Activated CD8-positive, alpha-beta memory T cell treated with anti-CD3 and anti-CD28 coated beads for 1 hour (primary cell): Measurements from ENCODE around the gene GRAP.

ENCODE experiments used
- DNase-seq, 2 donors: peaks; one replicate each; pipeline ENCODE4 v3.0.0-alpha.2; 2020; ENCODE audit warnings: low read depth in 1 of 2; ENCODE audit errors: extremely low read depth in 1 of 2

The GRAP gene

GRCh38 chr17:19004421-19005136 is 42.2 kb downstream of the GRAP start, which contains the start of gene FAM83G:
FAM83G (minus strand) TSS chr17:19004764; CDS start chr17:19004041, 723 bp downstream.
- peak; percentile 73 to 86 for DNase-seq

- DNase-seq, result peak in 1 of 2 donors; percentile 30
Observed at GRCh38 chr17:19003543-19004420, 43.0 kb downstream of the GRAP start.

GRCh38 chr17:19002805-19003542 is 43.8 kb downstream of the GRAP start:
- DNase-seq, result no peak

GRCh38 chr17:19001907-19002590 is 44.7 kb downstream of the GRAP start:
- no peak for DNase-seq

GRCh38 chr17:19000531-19001325 is 46.0 kb downstream of the GRAP start:
- DNase-seq, result no peak

- DNase-seq, result no peak
Observed at GRCh38 chr17:18999911-19000310, 46.8 kb downstream of the GRAP start.

- DNase-seq, result no peak
Observed at GRCh38 chr17:18999394-18999793, 47.4 kb downstream of the GRAP start.

GRCh38 chr17:18997650-18998196 is 49.0 kb downstream of the GRAP start:
- DNase-seq, result no peak

GRCh38 chr17:18996458-18996857 is 50.3 kb downstream of the GRAP start:
- no peak for DNase-seq

- DNase-seq, result no peak
Observed at GRCh38 chr17:18995220-18995619, 51.5 kb downstream of the GRAP start.

GRCh38 chr17:18994631-18995030 is 52.1 kb downstream of the GRAP start:
- no peak for DNase-seq

GRCh38 chr17:18993905-18994526 is 52.7 kb downstream of the GRAP start:
- no peak for DNase-seq

- DNase-seq, result peak; percentile 9 to 14
Observed at GRCh38 chr17:18992454-18993130, 54.2 kb downstream of the GRAP start.

GRCh38 chr17:18991531-18992315 is 55.0 kb downstream of the GRAP start:
- DNase-seq, result no peak

- no peak for DNase-seq
Observed at GRCh38 chr17:18990331-18990730, 56.4 kb downstream of the GRAP start.

- DNase-seq, result no peak
Observed at GRCh38 chr17:18988546-18989173, 58.1 kb downstream of the GRAP start.

- no peak for DNase-seq
Observed at GRCh38 chr17:18987862-18988545, 58.8 kb downstream of the GRAP start.
